HG02763 (cell line): Measurements from ENCODE around the gene PFN1.
"Not testable (repeated sequence)": the region's sequence is repeated elsewhere in the genome, so short reads cannot be mapped to it uniquely, and the experiment has no call there.

Experiments
- ATAC-seq: cut with Tn5 transposase; IDR thresholded peaks from one replicate; pipeline ENCODE4 v1.9.1; 2021; ENCODE audit warnings: mild to moderate bottlenecking, moderate library complexity; ENCODE audit not compliant: unreplicated experiment

Gene PFN1

GRCh38 chr17:4928881-4929280 is 19.4 kb downstream of the PFN1 start:
- no peak for ATAC-seq

- ATAC-seq, result not testable (repeated sequence)
Measured at GRCh38 chr17:4926577-4927335, 21.6 kb downstream of the PFN1 start.

DNA sequence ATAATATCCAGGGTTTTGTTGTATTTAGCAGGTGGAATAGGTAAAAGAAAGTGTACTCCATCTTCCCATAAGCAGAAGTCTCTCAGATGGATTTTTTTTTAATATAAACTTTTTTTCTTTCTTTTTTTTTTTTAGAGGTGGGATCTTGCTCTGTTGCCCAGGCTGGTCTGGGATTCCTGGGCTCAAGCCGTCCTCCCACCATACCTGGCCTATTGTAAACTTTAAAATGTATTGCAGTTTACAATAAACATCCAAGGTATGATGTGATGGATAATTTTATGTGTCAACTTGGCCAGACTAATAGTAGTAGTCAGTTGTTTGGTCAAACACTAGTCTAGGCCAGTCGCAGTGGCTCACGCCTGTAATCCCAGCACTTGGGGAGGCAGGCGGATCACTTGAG is 27.0 kb downstream of the PFN1 start:
- no peak for ATAC-seq

GRCh38 chr17:4920351-4921048 is 27.8 kb downstream of the PFN1 start:
- no peak for ATAC-seq

GRCh38 chr17:4919511-4920047 is 28.8 kb downstream of the PFN1 start:
- ATAC-seq, result no peak

DNA sequence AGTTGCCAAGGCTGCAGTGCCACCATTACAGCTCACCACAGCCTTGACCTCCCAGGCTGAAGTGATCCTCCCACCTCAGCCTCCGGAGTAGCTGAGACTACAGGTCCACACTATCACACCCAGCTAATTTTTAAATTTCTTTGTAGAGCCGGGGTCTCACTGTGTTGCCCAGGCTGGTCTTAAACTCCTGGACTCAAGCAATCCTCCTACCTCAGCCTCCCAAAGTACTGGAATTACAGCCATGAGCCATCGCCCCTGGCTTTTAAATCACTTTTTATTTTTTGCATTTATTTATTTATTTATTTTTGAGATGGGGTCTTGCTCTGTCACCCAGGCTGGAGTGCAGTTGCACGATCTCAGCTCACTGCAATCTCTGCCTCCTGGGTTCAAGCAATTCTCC is 33.8 kb downstream of the PFN1 start:
- ATAC-seq, result not testable (repeated sequence)

DNA sequence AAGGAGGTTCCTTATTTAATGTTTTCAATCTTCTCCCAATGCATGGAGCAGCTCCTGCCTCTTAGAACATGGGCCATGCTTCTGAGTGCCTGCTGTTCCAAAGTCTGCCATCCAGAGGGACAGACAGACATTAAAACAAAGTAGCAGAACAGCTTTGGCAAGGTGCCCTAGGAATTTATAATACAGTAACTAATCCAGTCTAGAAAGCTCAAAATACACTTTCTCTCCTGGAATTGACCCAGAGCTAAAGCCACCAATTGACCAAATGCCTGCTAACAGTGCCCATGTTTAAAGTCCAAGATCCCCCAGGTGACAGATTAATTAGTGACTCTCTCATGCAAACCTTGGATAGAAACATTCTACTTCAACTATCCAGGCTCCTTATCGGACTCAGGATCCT is 34.3 kb downstream of the PFN1 start:
- no peak for ATAC-seq

DNA sequence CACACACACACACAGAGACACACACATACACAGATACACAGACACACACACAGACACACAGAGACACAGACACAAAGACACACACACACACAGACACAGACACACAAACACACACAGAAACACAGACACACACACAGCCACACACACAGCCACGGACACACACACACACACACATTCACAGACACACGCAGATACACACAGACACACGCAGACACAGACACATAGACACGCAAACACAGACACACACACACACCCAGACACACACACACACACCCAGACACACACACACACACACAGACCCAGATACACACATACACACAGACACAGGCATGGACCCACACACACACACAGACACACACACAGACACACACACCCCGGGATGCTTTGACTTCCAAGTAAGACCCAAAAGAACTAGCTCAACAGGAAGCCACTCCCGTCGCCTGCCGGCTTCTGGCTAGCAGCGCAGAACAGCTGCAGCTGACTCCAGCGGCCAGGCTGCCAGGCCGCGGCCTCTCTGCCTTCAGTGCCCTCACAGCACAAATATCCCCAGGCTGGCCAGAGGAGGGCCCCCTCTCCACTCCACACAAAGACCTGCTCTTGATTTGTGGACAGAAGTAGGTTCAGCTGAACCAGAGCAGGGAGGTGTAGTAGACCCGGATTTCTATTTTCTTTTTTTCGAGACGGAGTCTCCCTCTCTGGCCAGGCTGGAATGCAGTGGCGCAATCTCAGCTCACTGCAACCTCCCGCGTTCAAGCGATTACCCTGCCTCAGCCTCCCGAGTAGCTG is 39.4 kb downstream of the PFN1 start:
- ATAC-seq, result no peak

GRCh38 chr17:4908301-4908700 is 40.0 kb downstream of the PFN1 start:
- no peak for ATAC-seq

- ATAC-seq, result not testable (repeated sequence)
Measured at GRCh38 chr17:4906642-4907041, 41.7 kb downstream of the PFN1 start.

GRCh38 chr17:4903051-4903818 is 45.1 kb downstream of the PFN1 start, which contains the start of gene CHRNE:
CHRNE (minus strand) TSS chr17:4903098; CDS start chr17:4903063, 35 bp downstream.
- no peak for ATAC-seq

- no peak for ATAC-seq
Measured at GRCh38 chr17:4902540-4902939, 45.8 kb downstream of the PFN1 start.

DNA sequence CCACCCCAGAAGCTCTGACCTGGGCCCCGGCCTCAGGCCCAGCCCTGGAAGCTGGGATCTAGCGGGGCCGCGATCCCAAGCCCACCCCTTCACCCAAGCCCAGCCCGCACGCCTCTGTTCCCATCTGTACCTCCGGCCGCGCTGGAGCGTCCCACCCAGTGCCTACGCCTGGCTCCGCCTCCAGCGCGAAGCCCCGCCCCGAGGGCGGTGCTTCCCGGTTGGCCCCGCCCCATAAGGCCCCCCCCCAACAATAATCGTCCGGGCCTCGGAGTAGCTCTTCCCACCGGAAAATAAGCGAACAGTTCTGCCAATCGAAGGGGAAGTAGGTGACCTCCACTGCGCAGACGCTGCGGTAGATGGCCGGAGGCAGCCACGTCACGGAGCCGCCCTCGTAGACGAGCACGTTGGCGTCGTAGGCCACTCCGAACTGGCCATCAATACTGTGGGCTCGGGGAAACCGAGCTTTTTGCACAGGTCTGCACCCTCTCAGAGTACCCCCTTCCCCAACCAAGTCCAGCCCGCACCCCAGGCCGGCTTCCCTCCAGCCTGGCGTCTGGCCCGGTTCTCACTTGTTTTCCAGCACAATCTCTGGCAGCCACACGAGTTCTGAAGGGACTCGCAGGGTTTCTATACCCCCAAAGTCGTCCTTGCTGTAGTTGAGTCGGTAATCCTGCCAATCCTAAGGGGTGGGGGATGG is 46.5 kb downstream of the PFN1 start:
- ATAC-seq, result no peak

GRCh38 chr17:4901108-4901647 is 47.2 kb downstream of the PFN1 start:
- no peak for ATAC-seq

- ATAC-seq, result no peak
Measured at GRCh38 chr17:4900231-4901107, 47.9 kb downstream of the PFN1 start.

DNA sequence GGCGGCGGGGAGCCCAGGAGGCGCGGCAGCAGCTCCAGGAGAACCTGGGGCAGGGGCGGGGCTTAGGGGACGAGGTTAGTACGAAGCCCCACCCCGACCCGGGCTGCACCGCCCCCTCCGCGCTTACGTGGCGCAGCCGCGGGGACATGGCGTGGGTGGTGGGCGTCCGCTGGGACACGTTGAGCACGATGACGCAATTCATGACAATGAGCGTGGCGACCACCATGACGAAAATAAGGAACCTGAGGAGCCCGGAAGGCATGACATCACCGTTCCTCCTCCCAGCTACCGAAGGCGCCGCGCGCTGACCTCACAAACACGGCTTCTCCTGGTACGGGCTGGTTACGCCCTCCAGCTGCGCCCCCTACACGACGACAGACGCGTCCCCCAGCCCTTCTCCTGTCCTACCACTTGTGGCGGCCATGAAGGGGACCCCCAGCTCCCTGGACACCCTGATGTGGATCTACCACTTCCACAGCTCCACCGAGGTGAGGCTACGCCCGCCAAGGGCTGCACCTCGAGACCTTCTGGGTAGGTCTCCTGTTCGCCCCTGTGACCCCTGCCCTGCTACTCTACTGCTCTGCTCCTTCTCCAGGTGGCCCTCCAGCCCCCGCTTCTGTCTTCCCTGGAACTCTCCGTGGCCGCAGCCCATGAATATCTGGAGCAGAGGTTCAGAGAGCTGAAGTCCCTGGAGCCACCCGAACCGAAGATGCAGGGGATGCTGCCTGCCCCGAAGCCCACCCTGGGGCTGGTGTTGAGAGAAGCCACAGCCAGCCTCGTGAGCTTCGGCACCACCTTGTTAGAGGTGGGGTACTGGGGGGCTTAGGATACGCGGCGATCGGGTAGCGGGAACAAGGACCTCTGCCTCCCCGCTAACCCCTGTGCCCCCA is 48.7 kb downstream of the PFN1 start, which contains the start of gene C17orf107:
TSS of gene C17orf107 (plus strand) at position 196 of the 890 bp plus-strand sequence. CDS start at position 423, 227 bp downstream.
- no peak for ATAC-seq

- ATAC-seq, result no peak
Measured at GRCh38 chr17:4898927-4899326, 49.4 kb downstream of the PFN1 start.

DNA sequence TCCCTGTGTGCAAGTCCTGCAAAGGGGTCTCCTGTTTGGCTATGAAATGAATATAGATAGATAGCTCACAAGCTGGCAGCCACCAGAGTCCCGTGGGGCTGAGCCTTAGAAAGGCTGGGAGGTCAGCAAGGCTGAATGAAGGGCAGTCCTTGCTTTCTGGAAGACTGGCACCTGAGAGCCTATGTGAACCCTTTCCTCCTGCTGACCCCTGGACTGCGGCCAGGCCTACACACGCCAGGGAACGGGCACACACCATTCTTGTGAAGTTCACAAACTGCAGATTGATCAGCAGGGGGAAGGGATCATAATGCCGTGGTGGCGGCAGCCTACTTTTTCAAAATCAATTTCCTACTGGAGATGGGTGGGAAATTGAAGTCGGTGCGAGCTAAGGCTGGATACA is 50.0 kb downstream of the PFN1 start:
- ATAC-seq, result no peak
